Right lobe of liver (tissue), 4 donors: ENCODE data around the gene TMEM214.

Experiments
- CTCF ChIP-seq, 4 donors: fragments of 200-600 bp in 3 of 4; fragments of 450-650 bp in 1 of 4; IDR thresholded peaks; one replicate each; pipeline versions ENCODE4 v1.5.1 to v1.8.0; 2016 to 2022; ENCODE audit warnings: antibody characterized with exemption in 4 of 4, mild to moderate bottlenecking in 2 of 4
- POLR2A ChIP-seq: fragments of 450-650 bp; IDR thresholded peaks from one replicate; pipeline ENCODE4 v1.6.1; 2017; ENCODE audit warnings: antibody characterized with exemption, mild to moderate bottlenecking
- donor health status: DM: no; HTN: no; CAD: no.
- donor health status: DM: no; HTN: no; CAD: no.
- donor health status: DM: no; HTN: yes; CAD: no.

GRCh38 chr2:27010139-27010538 is 22.6 kb upstream of the TMEM214 start:
- TF ChIP-seq CTCF (IDR thresholded peaks at IDR 0.05) (no peak), POLR2A (no peak)
